Left renal pelvis (tissue), 4 donors: Measurements from ENCODE around the gene IGFBPL1. TPM values are rescaled to one million over a fixed set of nuclear protein-coding genes. Genes with fewer than 3 reads are reported as not detected.

ENCODE experiments used
- DNase-seq, 4 donors: peaks; one replicate each; pipeline ENCODE4 v3.0.0-alpha.2; 2013; ENCODE audit warnings: low read depth in 4 of 4, low spot score in 3 of 4
- polyA plus RNA-seq, 4 donors: library from polyadenylated mRNA; unstranded; fragments of 120-200 nt; gene quantifications; one replicate each; pipeline ENCODE4 v1.2.1, GENCODE V29; 2013; ENCODE audit not compliant: insufficient read length in 4 of 4

The IGFBPL1 gene
- polyA plus RNA-seq, 4 donors: 0.68 to 1.9 (median 1.3) TPM

GRCh38 chr9:38359297-38359653 lies 65.0 kb downstream of the IGFBPL1 start:
- DNase-seq: no peak

- DNase-seq: no peak
These were observed 65.6 kb downstream of the IGFBPL1 start for GRCh38 chr9:38358390-38359296.

GRCh38 chr9:38357350-38358114 lies 66.7 kb downstream of the IGFBPL1 start:
- no peak for DNase-seq

GRCh38 chr9:38356851-38357250 lies 67.4 kb downstream of the IGFBPL1 start:
- no peak for DNase-seq

Other genes starting within 250 kb of the IGFBPL1 start
- 10 to 100 TPM; 11.9 to 41.2 (median 33.0) TPM for gene ALDH1B1, start 31.8 kb downstream of the IGFBPL1 start, polyA plus RNA-seq
- 1 to 10 TPM in 3 of 4 donors, under 1 TPM in 1; 0.60 to 4.8 (median 2.3) TPM for gene ANKRD18A, start 196.1 kb upstream of the IGFBPL1 start, polyA plus RNA-seq